ENCODE measurements around the gene SLC22A1.

SLC22A1 gene

GRCh38 chr6:160102956-160103824 lies 18.4 kb upstream of the SLC22A1 start:
- in situ Hi-C loops (cut with MboI; ENCODE audit: low pct_unique_long_range_greater_than_20kb, low sequenced_read_pairs, unreplicated experiment) = no loop called here
- peak; percentile 57 for DNase-seq (ENCODE audit: low spot score)
- peak; percentile 44 for TF ChIP-seq CTCF (IDR thresholded peaks at IDR 0.05; ENCODE audit: extremely low read depth, insufficient read depth, missing control alignments)

- in situ Hi-C loops (cut with MboI; ENCODE audit: low pct_unique_long_range_greater_than_20kb, low sequenced_read_pairs, unreplicated experiment) = no loop called here
- DNase-seq (ENCODE audit: low spot score) = no peak
- TF ChIP-seq CTCF (IDR thresholded peaks at IDR 0.05; ENCODE audit: extremely low read depth, insufficient read depth, missing control alignments) = no peak
Measured at GRCh38 chr6:160103825-160104100, 17.9 kb upstream of the SLC22A1 start.

GRCh38 chr6:160104821-160105517 lies 16.6 kb upstream of the SLC22A1 start:
- TF ChIP-seq CTCF (IDR thresholded peaks at IDR 0.05; ENCODE audit: extremely low read depth, insufficient read depth, missing control alignments) = no peak
- no peak for DNase-seq (ENCODE audit: low spot score)
- in situ Hi-C loops (cut with MboI; ENCODE audit: low pct_unique_long_range_greater_than_20kb, low sequenced_read_pairs, unreplicated experiment) = no loop called here

- no peak for TF ChIP-seq CTCF (IDR thresholded peaks at IDR 0.05; ENCODE audit: extremely low read depth, insufficient read depth, missing control alignments)
- no peak for DNase-seq (ENCODE audit: low spot score)
- in situ Hi-C loops (cut with MboI; ENCODE audit: low pct_unique_long_range_greater_than_20kb, low sequenced_read_pairs, unreplicated experiment) = no loop called here
Measured at GRCh38 chr6:160106010-160106409, 15.6 kb upstream of the SLC22A1 start.

GRCh38 chr6:160106701-160107100 lies 14.9 kb upstream of the SLC22A1 start:
- TF ChIP-seq CTCF (IDR thresholded peaks at IDR 0.05; ENCODE audit: extremely low read depth, insufficient read depth, missing control alignments) = no peak

GRCh38 chr6:160108077-160108476 lies 13.5 kb upstream of the SLC22A1 start:
- TF ChIP-seq CTCF (IDR thresholded peaks at IDR 0.05; ENCODE audit: extremely low read depth, insufficient read depth, missing control alignments) = no peak
- in situ Hi-C loops (cut with MboI; ENCODE audit: low pct_unique_long_range_greater_than_20kb, low sequenced_read_pairs, unreplicated experiment) = no loop called here
- DNase-seq (ENCODE audit: low spot score) = no peak

More at GRCh38 chr6:160106701-160107100, 14.9 kb upstream of the SLC22A1 start:
- DNase-seq (ENCODE audit: low spot score) = no peak
- in situ Hi-C loops (cut with MboI; ENCODE audit: low pct_unique_long_range_greater_than_20kb, low sequenced_read_pairs, unreplicated experiment) = no loop called here

Measured in GM13977 (cell line).